ENCODE data around the gene TVP23C. TPM values are rescaled to one million over a fixed set of nuclear protein-coding genes. Genes with fewer than 3 reads are reported as not detected.

The TVP23C gene
- total and polyA plus RNA-seq, 2 of the 8 experiments (the other 6 are each of a cell fraction or from before 2014, with no cell fraction given), result 2.9 to 9.6 TPM

DNA sequence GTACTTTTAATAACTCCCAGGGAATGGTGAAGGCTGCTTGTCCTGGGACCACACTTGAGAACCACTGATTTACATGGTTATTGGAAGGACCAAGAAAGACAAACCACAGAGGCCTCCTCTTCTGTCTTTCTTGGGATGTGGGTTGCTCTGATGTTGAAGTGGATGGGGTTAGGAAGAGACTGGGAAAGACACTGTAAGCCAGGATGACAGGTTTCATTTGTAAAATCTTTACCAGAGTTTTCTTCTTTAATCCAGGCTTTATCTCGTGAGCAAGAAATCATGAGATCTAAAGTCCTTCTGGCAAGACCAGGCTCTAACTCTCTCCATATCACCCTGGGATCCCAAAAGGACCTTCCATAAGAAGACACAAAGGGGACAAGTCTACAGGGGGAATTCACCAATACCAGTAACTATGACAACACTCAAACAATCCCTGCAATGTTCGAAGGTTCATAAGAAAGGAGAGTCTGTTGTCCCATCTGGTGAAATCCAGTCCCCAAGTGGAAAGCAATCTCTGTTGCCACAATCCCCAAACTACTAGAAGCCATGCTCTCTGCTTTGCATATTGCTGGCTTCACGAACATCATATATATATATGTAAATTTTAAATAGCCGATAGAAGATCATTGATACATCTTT is 51.1 kb downstream of the TVP23C start:
- Histone ChIP-seq H3K27ac (ENCODE audit: low read depth, low read length) (no peak overlapping the region), H3K56ac (replicated peaks; ENCODE audit: insufficient read length, low read depth, low read length) (no peak overlapping the region), H3K9me3 (ENCODE audit: insufficient read depth in 2 of 2, low read depth in 1 of 2, low read length in 1 of 2) (no peaks in the 10 kb centered on the region), H4K5ac (ENCODE audit: insufficient read length, low read depth, low read length) (no peak overlapping the region), H3K23ac (ENCODE audit: insufficient read length) (no peak overlapping the region), H3K18ac (ENCODE audit: extremely low read depth, low read length) (no peak overlapping the region), H3K4me2 (ENCODE audit: insufficient read depth in 1 of 2, low read depth in 2 of 2, low read length in 2 of 2) (no peak overlapping the region), H2AK5ac (ENCODE audit: low read depth, low read length) (no peak overlapping the region), H2AFZ (ENCODE audit: low read length) (no peak overlapping the region), H3K23me2 (ENCODE audit: low read depth, low read length) (no peaks in the 10 kb centered on the region), H3K79me2 (ENCODE audit: control insufficient read depth in 1 of 2, insufficient read depth in 2 of 2, low read length in 2 of 2) (no peaks in the 10 kb centered on the region), H3K4ac (replicated peaks; ENCODE audit: insufficient read length, low read depth, low read length) (no peak overlapping the region), H3K36me3 (ENCODE audit: control insufficient read depth in 2 of 4, insufficient read depth in 4 of 4, low read length in 3 of 4) (peaks cover 0 to 19% (median 13%) of the 10 kb centered on the region in 4 experiments; a peak in 6 of 8 replicates), H4K8ac (ENCODE audit: extremely low read depth, insufficient read depth, low read length) (no peak overlapping the region), H2BK15ac (ENCODE audit: low read length) (no peak overlapping the region), H4K20me1 (replicated peaks in 1 of 2; ENCODE audit: control insufficient read depth in 1 of 2, insufficient read depth in 2 of 2, low read length in 2 of 2) (peaks cover 0 to 2% of the 10 kb centered on the region in 2 experiments), H3K79me1 (ENCODE audit: low read depth, low read length) (peaks cover 2% of the 10 kb centered on the region; the same call in 1 of the 2 replicates), H3K4me3 (ENCODE audit: extremely low read depth in 1 of 4, insufficient read depth in 2 of 4, low read depth in 3 of 4, low read length in 4 of 4) (no peak overlapping the region), H3K9ac (replicated peaks in 1 of 4; ENCODE audit: extremely low read depth in 1 of 4, low read depth in 3 of 4, low read length in 3 of 4) (no peak overlapping the region), H4K91ac (replicated peaks; ENCODE audit: insufficient read length, low read length) (no peak overlapping the region), H3K27me3 (replicated peaks in 1 of 4; ENCODE audit: control insufficient read depth in 3 of 4, extremely low read depth in 1 of 4, insufficient read depth in 3 of 4, low read length in 3 of 4) (no peaks in the 10 kb centered on the region), H2BK5ac (ENCODE audit: low read depth, low read length) (no peak overlapping the region), H2BK20ac (ENCODE audit: low read length) (no peak overlapping the region), H2BK12ac (ENCODE audit: low read depth, low read length) (no peak overlapping the region), H3K4me1 (replicated peaks in 1 of 4; ENCODE audit: control insufficient read depth in 3 of 4, insufficient read depth in 4 of 4, low read length in 3 of 4) (no peaks in the 10 kb centered on the region), H3K14ac (ENCODE audit: insufficient read length) (no peak overlapping the region), H2BK120ac (replicated peaks; ENCODE audit: low read depth, low read length) (no peak overlapping the region)
- ChIA-PET CTCF (ENCODE audit: partially characterized antibody) (interaction anchor here (1.4 kb wide), 1 partner anchor 130 kb away, joined by 3 read pairs; no protein-coding TSS in a partner anchor), POLR2A (ENCODE audit: partially characterized antibody) (no interaction called here)
- no peak for TF ChIP-seq SP1 (IDR thresholded peaks at IDR 0.05; ENCODE audit: low read depth, low read length)
- no peak for TF ChIP-seq TAF7 (optimal IDR thresholded peaks at IDR 0.05; ENCODE audit: borderline replicate concordance, low read depth, low read length)
- no peak for TF ChIP-seq SRF (IDR thresholded peaks at IDR 0.05; ENCODE audit: low read depth, low read length)
- no peak for TF ChIP-seq JUN (IDR thresholded peaks at IDR 0.05; ENCODE audit: low read depth, low read length)
- TF ChIP-seq RFX5 (IDR thresholded peaks at IDR 0.05; ENCODE audit: borderline replicate concordance, low read depth, low read length), result no peak
- TF ChIP-seq SP4 (IDR thresholded peaks at IDR 0.05; ENCODE audit: low read length), result no peak
- no peak for TF ChIP-seq BACH1 (IDR thresholded peaks at IDR 0.05; ENCODE audit: low read length)
- no peak for TF ChIP-seq POLR2AphosphoS5 (IDR thresholded peaks at IDR 0.05; ENCODE audit: low read depth, low read length)
- TF ChIP-seq RNF2 (IDR thresholded peaks at IDR 0.05; ENCODE audit: borderline replicate concordance, low read depth, low read length, missing control alignments, poor library complexity, severe bottlenecking), result no peak
- no peak for TF ChIP-seq MAFK (IDR thresholded peaks at IDR 0.05; ENCODE audit: low read depth, low read length)
- TF ChIP-seq RAD21 (IDR thresholded peaks at IDR 0.05 in 1 of 2, conservative IDR thresholded peaks at IDR 0.05 in 1 of 2; ENCODE audit: low read depth in 2 of 2, low read length in 2 of 2), result no peak
- no peak for TF ChIP-seq CEBPB (IDR thresholded peaks at IDR 0.05; ENCODE audit: low read depth, low read length)
- TF ChIP-seq SIN3A (conservative IDR thresholded peaks at IDR 0.05 in 1 of 2, IDR thresholded peaks at IDR 0.05 in 1 of 2; ENCODE audit: low read depth in 1 of 2, low read length in 2 of 2), result no peak
- FAIRE-seq (no peak), DNase-seq (ENCODE audit: low read depth in 1 of 2, low spot score in 2 of 2) (no peak)
- WGBS, 2 experiments (ENCODE audit: extremely low coverage in 1 of 2, insufficient coverage in 1 of 2, insufficient read length in 1 of 2, insufficient replicate concordance in 2 of 2, low coverage in 1 of 2, low lambda C conversion rate in 2 of 2, missing lambda C conversion rate in 1 of 2), result 86% methylated on average over 4 of the region's 4 CpGs; no CpG with 5 or more reads in 1 of the 2 experiments
